GM18907 (cell line): Measurements from ENCODE around the gene PSMD7.
A peak's percentile ranks its signal among the peaks of the same experiment; 100 is the strongest.
"Not testable (repeated sequence)": the region's sequence is repeated elsewhere in the genome, so short reads cannot be mapped to it uniquely, and the experiment has no call there.

Experiments used
- ATAC-seq: cut with Tn5 transposase; IDR thresholded peaks from one replicate; pipeline ENCODE4 v1.9.1; 2021; ENCODE audit warnings: mild to moderate bottlenecking, moderate library complexity; ENCODE audit not compliant: unreplicated experiment

Gene PSMD7

DNA sequence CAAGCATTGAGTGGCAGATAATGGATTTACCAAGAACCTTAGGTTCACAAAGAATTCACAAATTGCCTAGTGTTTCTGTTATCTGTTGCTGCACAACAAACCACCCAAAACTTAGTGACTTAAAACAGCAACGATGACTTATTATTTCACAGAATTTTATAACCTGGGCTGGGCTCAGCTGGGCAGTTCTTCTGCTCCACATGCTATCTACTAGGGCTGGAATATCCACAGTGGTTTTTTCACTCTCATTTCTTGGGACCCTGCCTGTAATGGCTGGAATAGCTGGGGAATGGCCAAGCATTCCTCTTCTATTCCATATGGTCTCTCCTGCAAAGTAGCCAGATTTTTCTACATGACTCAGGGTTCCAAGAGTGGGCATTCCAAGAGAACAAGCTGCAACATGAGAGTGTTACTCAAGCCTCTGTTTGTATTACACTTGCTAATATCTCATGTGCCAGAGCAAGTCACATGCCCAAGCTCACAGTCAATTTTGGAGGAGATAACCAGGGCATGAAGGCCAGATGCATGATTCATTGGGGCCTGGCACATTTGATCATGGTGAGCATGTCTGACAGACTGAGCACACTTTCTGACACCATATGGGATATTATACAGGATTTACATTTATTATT is 4.9 kb upstream of the PSMD7 start:
- no peak for ATAC-seq

DNA sequence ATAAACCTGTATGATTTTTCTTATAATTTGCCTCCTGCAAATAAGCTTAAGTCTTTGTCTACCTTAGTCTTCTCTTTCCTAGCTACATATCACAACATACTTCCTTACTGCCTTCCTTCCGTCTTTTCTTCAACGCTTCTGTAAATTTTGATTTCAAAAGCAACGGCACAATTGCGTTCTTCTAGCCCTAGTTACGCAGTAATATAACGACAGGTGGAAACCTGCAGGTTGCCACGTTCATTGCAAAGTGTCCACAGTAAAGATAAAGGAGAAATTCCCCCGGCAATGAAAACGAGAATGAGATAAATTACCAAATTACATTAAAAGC is 546 bp upstream of the PSMD7 start:
- ATAC-seq: peak; percentile 13

DNA sequence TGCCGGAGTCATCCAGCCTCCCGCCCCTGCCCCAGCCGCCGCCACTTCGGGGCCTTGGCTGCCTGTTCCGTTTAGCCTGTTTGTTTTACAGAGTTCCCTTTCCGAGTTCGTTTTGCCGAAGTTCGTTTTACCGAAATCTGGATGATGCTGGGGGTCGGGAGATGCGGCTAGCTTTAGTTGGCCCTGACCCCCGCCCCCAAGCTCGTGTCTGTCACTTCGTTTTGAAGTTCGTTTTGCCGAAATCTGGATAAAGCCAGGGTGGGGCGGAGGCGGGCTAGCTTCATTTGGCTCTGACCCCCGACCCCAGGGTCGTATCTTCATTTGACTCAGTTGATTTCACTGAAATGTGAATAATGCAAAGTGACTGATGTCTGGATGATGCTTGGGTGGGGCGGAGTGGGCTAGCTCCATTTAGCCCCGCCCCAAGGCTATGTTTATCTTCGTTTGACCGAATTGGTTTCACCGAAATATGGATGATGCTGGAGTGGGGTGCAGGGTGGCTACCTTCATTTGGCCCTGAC is 591 bp downstream of the PSMD7 start:
- ATAC-seq: peak; percentile 45

DNA sequence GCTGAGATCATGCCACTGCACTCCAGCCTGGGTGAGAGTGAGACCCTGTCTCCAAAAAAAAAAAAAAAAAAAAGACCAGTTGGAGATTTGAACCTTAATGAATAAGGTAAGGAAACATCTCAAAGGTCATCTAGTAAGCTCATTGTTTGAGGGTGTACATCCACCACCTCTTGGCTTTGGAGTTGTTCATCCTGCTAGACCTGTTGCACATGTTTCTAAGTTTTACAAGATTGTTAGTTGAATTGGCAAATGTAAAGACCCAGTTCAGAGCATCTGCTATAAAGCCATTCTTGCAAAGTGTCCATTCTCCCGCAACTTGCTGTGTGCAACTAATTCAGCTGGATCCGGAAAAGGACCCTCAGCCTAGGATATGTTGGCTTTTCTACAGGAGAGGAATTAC is 1.5 kb downstream of the PSMD7 start:
- no peak for ATAC-seq

DNA sequence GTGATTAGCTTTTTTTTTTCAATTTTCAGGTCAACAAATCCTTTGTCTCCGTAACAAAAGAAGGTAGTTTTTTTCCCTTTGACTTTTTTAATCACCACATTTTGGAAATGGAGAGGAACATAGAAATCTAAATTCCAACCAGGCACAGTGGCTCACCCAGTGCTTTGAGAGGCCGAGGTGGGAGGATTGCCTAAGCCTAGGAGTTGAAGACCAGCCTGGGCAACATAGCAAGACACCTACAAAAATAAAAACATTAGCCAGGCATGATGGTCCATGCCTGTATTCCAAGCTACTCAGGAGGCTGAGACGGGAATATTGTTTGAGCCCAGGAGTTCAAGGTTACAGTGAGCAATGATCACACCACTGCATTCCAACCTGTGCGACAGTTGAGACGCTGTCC is 5.7 kb downstream of the PSMD7 start:
- no peak for ATAC-seq

DNA sequence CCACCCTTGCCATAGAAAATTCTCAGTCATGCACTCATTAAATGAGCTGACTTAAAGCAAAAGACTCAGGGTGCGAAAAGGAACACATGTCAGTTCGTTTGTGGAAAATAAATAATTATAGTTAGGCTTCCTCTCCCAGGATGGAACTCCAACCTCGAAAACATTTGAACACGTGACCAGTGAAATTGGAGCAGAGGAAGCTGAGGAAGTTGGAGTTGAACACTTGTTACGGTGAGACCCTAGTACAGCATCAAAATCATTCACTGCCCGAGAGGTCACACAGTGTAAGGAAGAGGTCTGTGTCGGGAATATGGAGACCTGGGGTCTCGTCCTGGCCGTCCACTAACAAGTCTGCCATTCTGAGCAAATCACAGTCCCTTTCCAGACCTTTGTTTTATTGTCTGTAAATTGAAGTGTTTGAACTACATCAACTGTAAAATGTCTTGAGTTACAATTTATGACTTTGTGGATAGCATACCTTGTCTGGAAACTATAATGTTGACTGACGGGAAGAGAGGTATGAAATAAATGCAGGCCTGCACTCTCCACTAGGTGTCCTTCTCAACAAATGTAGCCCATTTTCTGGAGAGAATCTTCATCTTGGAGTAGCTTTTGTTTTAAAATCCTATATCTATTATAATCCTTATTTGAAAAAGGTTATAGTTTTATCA is 7.7 kb downstream of the PSMD7 start:
- ATAC-seq: no peak

DNA sequence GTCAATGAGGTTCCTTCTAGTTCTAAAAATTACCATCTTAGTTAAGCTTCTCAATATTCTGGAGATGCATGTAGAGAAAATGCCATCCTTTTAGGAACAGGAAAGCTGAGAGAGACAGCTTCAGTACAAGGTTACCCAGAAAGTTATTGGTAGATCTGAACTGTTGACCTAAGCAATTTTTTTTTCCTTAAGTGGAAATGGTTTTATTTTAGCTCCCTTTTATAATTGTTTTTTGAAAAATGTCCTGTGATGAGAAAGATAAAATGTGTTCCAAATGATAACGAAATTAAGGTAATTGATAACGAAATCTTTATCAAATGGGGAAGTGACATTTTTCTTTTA is 8.2 kb downstream of the PSMD7 start:
- no peak for ATAC-seq

DNA sequence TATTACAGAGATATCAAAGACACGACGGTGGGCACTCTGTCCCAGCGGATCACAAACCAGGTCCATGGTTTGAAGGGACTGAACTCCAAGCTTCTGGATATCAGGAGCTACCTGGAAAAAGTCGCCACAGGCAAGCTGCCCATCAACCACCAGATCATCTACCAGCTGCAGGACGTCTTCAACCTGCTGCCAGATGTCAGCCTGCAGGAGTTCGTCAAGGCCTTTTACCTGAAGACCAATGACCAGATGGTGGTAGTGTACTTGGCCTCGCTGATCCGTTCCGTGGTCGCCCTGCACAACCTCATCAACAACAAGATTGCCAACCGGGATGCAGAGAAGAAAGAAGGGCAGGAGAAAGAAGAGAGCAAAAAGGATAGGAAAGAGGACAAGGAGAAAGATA is 8.7 kb downstream of the PSMD7 start:
- no peak for ATAC-seq

DNA sequence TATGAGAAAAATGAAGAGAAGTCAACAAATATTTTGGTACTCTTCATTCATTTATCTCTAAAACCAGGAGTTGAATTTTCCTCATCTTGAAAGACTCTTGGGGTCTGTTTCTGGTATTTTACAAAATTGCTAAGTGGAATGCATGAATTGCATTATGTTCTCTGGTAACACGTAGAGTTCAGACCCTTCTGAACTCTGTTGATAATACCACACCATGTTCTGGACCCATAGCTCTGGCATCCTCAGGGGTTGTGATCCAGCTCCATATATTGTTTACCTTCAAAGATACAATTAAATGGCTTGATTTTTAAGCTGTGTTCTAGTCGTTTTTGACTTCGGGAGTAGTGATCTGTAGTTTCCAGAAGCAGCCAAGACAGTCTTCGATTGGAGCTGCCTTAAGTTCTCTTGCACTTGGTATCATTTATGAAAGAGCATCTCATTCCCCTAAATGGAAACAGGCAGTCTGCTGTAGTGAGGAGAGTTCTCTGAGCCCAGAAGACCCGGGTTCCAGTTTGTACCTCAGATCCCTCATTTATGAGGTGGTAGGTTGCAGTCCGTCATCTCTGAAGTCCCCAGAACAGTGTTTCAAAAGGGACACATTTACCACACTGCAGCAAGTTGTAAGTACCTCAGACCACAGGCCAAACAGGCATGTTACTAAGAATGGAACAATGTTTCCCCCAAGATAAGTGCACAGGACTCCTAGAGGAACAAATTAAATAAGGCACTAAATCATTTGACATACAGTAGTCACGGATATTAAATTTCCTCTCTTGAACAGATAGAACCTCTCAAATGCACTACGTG is 9.6 kb downstream of the PSMD7 start:
- no peak for ATAC-seq

DNA sequence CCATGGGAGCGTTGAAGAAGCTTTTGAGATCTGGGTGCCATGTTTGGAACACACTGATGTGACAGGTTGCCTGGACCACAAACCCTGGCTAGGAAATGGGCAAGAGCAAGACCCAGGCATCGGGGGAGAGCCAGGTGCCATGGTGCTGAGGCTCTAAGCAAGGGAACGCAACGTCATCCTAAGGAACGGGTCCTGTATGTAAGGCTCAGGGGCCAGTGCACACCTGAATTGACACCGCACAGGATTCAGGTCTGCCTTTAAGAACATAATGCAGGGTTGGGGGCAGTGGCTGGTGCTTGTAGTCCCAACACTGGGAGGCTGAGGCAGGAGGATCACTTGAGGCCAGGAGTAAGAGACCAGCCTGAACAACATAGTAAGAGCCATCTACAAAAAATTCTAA is 10.8 kb downstream of the PSMD7 start:
- ATAC-seq: no peak

DNA sequence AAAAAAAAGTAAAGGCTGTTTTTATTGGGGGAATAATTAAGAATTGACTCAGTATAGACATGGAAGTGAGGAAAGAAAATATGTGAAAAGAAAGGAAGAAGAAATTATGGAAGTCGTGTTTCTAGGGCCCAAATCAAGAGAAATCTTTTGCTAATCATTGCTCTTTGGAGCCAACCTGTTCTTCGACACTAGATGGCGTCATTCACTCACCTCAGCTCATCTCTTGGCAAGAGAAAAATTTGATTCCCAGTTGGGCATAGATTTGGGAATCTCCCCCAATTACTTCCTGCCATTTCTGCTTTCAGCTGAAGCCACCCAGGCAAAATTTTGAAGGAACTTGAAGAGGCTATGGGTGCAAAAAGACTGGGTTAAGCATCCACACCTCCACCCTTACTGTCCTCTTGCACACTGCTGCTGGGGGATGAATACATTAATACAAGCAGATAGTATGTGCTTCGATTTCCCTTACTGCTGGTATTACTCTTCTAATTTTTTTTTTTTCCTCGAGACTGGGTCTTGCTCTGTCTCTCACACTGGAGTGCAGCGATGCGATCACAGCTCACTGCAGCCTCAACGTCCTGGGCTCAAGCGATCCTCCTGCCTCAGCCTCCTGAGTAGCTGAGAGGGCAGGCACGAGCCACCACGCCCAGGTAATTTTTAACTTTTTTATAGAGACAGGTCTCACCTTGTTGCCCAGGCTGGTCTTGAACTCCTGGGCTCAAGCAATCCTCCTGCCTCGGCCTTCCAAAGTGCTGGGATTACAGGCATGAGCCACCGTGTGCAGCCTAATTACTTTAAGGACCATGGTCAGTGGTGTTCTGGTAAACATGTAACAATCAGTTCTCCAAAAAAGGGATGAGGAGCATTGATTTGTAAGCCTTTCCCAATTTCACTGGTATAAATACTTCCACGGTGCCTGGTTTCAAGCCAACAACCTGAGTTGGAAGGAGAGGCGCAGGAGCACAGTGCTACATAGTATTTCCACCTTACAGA is 13.5 kb downstream of the PSMD7 start:
- ATAC-seq: peak; percentile 61

DNA sequence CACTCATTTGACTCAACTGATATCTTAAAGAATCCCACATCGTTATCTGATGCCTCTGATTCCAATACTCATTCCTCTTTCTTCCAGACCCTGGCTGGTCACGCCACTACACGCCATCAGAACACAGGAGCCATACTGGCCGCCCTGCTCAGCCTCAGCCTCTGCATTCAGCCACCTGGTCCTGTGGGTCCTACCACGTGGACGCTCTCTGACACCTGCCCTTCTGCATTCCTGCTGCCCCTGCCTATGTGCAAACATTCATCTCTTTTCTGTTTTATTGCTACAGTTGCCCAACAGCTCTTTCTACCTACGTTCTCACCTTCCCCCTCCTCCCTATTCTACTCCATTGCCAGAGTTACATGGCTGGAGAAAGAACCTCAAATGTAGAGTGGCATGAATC is 18.4 kb downstream of the PSMD7 start:
- no peak for ATAC-seq

DNA sequence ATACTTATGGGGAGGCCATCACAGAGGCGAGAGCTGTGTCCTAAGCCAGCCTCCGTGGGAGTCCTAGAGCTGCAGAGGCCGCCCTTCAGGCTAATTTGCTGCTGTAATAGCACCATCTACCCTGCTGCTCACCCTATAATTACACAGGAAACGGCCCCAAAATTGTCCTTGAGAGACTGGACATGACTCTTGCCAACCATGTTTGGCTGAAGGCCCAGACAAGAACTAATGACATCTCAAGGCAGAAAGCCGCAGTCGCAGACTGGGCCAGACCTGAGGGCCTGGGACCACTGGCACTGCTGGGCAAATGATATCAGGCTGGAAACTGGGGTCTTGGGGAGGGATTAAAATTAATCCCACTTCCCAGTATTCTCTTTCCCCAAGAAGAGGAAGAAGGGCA is 24.1 kb downstream of the PSMD7 start:
- no peak for ATAC-seq

DNA sequence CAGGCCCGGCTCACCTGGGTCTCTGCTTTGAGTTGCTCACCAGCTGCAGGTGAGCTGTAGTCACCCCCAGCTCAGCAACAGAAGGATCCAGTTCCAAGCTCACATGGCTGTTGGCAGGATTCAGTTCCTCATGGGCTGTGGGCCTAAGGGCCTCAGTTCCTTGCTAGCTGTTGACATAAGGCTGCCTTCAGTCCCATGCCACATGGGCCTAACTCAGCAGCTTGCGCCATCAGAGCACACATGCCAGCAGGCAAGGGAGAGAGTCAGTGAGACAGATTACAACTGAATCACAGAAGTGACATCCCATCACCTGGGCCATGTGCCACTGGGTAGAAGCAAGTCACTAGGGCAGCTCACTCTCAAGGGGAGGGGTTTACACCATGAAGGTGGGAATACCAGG is 24.7 kb downstream of the PSMD7 start:
- no peak for ATAC-seq

DNA sequence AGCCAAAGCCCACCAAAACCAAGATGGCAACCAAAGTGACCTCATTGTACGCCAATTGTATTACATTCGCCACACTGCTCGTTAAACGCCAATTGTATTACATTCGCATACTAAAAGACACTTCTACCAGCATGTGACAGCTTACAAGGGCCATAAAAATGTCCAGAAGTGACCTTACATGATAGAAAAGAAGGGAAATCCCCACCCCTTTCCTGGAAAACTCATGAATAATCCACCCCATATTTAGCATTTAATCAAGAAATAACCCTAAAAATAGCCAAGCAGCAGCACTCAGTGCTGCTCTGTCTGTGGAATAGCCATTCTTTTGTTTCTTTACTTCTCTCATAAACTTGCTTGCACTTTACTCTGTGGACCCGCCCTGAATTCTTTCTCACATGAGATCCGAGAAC is 25.7 kb downstream of the PSMD7 start:
- ATAC-seq: no peak

DNA sequence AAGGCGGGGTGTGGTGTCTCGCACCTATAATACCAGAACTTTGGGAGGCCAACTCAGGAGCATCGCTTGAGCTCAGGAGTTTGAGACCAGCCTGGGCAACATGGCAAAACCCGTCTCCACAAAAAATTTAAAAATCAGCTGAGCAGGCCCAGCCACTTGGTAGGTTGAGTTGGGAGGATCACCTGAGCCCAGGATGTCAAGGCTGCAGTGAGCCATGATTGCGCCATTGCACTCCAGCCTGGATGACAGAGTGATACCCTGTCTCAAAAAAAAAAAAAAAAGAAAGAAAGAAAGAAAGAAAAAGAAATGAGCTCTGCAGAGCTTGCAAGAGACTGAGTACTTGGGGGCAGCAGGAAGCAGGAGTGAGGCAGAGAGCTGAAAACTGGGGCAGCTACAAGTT is 28.2 kb downstream of the PSMD7 start:
- ATAC-seq: not testable (repeated sequence)

DNA sequence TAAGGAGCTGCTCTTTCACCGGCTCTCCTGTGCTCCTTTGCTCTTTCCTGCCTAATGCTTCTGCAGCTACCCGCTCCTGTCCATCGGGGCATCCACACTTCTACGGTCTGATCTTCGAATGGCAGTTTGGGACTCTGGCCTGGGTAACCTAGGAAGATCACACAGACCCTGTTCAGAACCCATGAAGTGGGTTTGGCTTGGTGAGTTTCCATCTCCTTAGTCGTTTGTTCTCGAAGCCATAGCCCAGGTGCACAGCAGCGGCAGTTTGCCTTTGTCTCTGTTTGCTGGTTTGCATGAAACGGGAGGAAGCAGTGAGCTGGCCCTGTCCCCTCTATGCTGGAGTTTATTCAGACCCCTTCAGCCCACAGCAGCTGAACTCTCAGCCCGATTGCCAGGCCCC is 29.0 kb downstream of the PSMD7 start:
- no peak for ATAC-seq

DNA sequence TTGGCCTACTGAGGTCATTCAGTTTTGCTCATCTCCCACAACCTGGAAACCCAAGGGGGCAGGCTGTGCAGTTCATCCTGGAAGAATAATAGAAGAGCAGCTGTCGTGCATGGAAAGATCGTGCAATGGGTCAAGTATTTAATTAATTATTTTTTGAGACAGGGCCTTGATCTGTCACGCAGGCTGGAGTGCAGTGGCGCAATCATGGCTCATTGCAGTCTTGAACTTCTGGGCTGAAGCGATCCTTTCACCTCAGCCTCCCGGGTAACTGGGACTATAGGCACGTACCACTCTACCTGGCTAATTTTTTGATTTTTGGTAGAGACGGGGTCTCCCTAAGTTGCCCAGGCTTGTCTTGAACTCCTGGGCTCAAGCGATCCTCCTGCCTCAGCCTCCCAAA is 31.7 kb downstream of the PSMD7 start:
- ATAC-seq: not testable (repeated sequence)

DNA sequence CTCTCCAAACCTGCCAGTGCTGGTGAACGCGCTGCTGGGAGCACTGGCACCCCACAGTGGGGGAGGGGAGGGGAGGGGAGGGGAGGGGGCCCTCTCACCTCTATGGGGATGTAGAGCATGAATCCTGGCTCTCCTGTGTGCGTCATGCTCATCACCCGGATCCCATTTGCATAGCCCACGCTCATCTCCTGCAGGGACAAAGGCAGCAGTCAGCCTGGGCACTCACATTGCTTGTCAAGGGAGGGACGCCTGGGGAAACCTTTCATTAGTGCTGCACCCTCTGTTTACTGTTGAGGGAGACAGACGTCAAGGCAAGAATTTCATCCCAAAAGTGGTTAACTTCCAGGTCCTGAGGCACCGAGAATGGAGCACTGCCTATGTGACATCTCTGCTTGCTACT is 35.9 kb downstream of the PSMD7 start:
- not testable (repeated sequence) for ATAC-seq

DNA sequence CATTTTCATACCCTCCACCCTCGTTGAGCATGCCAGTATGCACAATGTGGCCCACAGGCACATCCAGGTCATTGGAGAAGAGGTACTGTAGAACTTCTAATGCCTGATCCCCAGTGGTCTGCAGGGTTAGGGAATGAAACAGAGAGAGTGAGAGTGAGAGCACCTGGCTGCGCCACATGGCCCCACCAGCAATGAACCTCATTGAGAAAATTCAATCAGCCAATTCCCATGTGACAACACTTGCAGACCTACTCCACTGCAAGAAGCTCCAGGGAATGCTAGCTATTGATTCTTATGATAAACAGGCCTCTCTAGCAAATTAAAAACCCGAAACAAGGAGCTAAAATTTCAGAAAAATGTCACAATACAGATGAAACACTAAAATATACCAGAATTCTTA is 40.9 kb downstream of the PSMD7 start:
- not testable (repeated sequence) for ATAC-seq

DNA sequence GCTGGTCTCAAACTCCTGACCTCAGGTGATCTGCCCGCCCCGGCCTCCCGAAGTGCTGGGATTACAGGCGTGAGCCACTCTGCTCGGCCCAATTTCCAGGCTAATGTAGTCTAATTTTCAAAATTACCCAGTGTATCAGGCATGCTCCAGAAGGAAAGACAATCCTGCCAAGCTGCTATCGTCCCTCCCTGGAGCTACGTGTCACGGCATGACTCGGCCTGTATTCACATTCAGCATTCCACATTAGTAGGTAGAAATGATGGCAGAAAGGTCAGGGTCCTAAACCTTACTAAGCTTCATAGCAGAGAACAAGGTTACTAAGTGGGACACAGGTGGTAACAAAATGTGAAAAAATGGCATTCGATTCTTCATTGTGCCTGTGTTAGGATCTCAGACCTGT is 42.6 kb downstream of the PSMD7 start:
- ATAC-seq: not testable (repeated sequence)
